ENCODE data around the gene SCEL. TPM values are rescaled to one million over a fixed set of nuclear protein-coding genes. Genes with fewer than 3 reads are reported as not detected.

The SCEL gene
- total RNA-seq (2021; fragmentation: NEBNext Ultra II Directional; extraction: Animal tissue kit (Norgen Biotek cat#: 25700)) (not detected in 2 replicates), polyA plus RNA-seq (2011; rRNA removed) (not detected in 2 replicates), polyA minus RNA-seq (2011; rRNA and poly(A)+ RNA removed) (not detected in 2 replicates)
- polyA plus RNA-seq (2011; cell fraction: cytosol; rRNA removed): not detected
- not detected for polyA plus RNA-seq (2011; cell fraction: nucleus; rRNA removed)
- not detected in 4 replicates for polyA plus RNA-seq (2012, experiment 1 of 2)
- polyA plus RNA-seq (2012, experiment 2 of 2): not detected
- polyA plus RNA-seq (2013, experiment 1 of 2): not detected
- polyA plus RNA-seq (2013, experiment 2 of 2): not detected
- polyA minus RNA-seq (2011; cell fraction: cytosol; rRNA and poly(A)+ RNA removed): not detected
- polyA minus RNA-seq (2011; cell fraction: nucleus; rRNA and poly(A)+ RNA removed): not detected
- long read RNA-seq, experiment 1: 0 reads
- long read RNA-seq, experiment 2: 0 reads

GRCh38 chr13:77535448-77535847 lies at the start of gene SCEL:
TSS of gene SCEL (plus strand) at chr13:77535706. CDS start at chr13:77555876, 20,170 bp downstream.
- WGBS, 2 experiments (ENCODE audit: extremely low coverage in 1 of 2, insufficient coverage in 1 of 2, insufficient read length in 1 of 2, insufficient replicate concordance in 2 of 2, low coverage in 1 of 2, low lambda C conversion rate in 2 of 2, missing lambda C conversion rate in 1 of 2): 93% methylated on average over 1 of the region's 1 CpG; no CpG with 5 or more reads in 1 of the 2 experiments
- Histone ChIP-seq H4K5ac (ENCODE audit: insufficient read length, low read depth, low read length) (no peak within 1 kb of the TSS), H3K4me2 (ENCODE audit: insufficient read depth in 1 of 2, low read depth in 2 of 2, low read length in 2 of 2) (no peak within 1 kb of the TSS), H2AK5ac (ENCODE audit: low read depth, low read length) (no peak within 1 kb of the TSS), H2BK20ac (ENCODE audit: low read length) (no peak within 1 kb of the TSS), H3K4me3 (ENCODE audit: extremely low read depth in 1 of 4, insufficient read depth in 2 of 4, low read depth in 3 of 4, low read length in 4 of 4) (no peak within 1 kb of the TSS), H4K91ac (replicated peaks; ENCODE audit: insufficient read length, low read length) (no peak within 1 kb of the TSS), H3K23me2 (ENCODE audit: low read depth, low read length) (no peaks in the 10 kb centered on the region), H2BK5ac (ENCODE audit: low read depth, low read length) (no peak within 1 kb of the TSS), H2BK12ac (ENCODE audit: low read depth, low read length) (no peak within 1 kb of the TSS), H3K18ac (ENCODE audit: extremely low read depth, low read length) (no peak within 1 kb of the TSS), H3K4ac (replicated peaks; ENCODE audit: insufficient read length, low read depth, low read length) (no peak within 1 kb of the TSS), H3K9me3 (ENCODE audit: insufficient read depth in 2 of 2, low read depth in 1 of 2, low read length in 1 of 2) (no peaks in the 10 kb centered on the region), H3K27me3 (replicated peaks in 1 of 4; ENCODE audit: control insufficient read depth in 3 of 4, extremely low read depth in 1 of 4, insufficient read depth in 3 of 4, low read length in 3 of 4) (no peaks in the 10 kb centered on the region), H3K56ac (replicated peaks; ENCODE audit: insufficient read length, low read depth, low read length) (no peak within 1 kb of the TSS), H2BK15ac (ENCODE audit: low read length) (no peak within 1 kb of the TSS), H3K79me2 (ENCODE audit: control insufficient read depth in 1 of 2, insufficient read depth in 2 of 2, low read length in 2 of 2) (no peaks in the 10 kb centered on the region), H2AFZ (ENCODE audit: low read length) (no peak within 1 kb of the TSS), H4K20me1 (replicated peaks in 1 of 2; ENCODE audit: control insufficient read depth in 1 of 2, insufficient read depth in 2 of 2, low read length in 2 of 2) (no peaks in the 10 kb centered on the region), H4K8ac (ENCODE audit: extremely low read depth, insufficient read depth, low read length) (no peak within 1 kb of the TSS), H3K27ac (ENCODE audit: low read depth, low read length) (no peak within 1 kb of the TSS), H3K36me3 (ENCODE audit: control insufficient read depth in 2 of 4, insufficient read depth in 4 of 4, low read length in 3 of 4) (no peaks in the 10 kb centered on the region), H3K9ac (replicated peaks in 1 of 4; ENCODE audit: extremely low read depth in 1 of 4, low read depth in 3 of 4, low read length in 3 of 4) (no peak within 1 kb of the TSS), H3K23ac (ENCODE audit: insufficient read length) (no peak within 1 kb of the TSS), H3K79me1 (ENCODE audit: low read depth, low read length) (no peaks in the 10 kb centered on the region), H2BK120ac (replicated peaks; ENCODE audit: low read depth, low read length) (no peak within 1 kb of the TSS), H3K4me1 (replicated peaks in 1 of 4; ENCODE audit: control insufficient read depth in 3 of 4, insufficient read depth in 4 of 4, low read length in 3 of 4) (no peaks in the 10 kb centered on the region), H3K14ac (ENCODE audit: insufficient read length) (no peak within 1 kb of the TSS)
- DNase-seq (ENCODE audit: low read depth in 1 of 2, low spot score in 2 of 2) (no peak), FAIRE-seq (no peak)
- ChIA-PET CTCF (ENCODE audit: partially characterized antibody) (interaction anchor here (0.6 to 0.8 kb wide), 2 partner anchors 14 to 38 kb away, joined by 3 read pairs; no protein-coding TSS in a partner anchor), POLR2A (ENCODE audit: partially characterized antibody) (no interaction called here)
- TF ChIP-seq YY1 (IDR thresholded peaks at IDR 0.05; ENCODE audit: low read depth, low read length) (no peak), CHD1 (IDR thresholded peaks at IDR 0.05; ENCODE audit: low read depth, low read length) (no peak), SAP30 (IDR thresholded peaks at IDR 0.05; ENCODE audit: insufficient read depth, insufficient replicate concordance, low read length) (no peak), KDM5A (IDR thresholded peaks at IDR 0.05; ENCODE audit: low read length) (no peak), SUZ12 (IDR thresholded peaks at IDR 0.05; ENCODE audit: low read length) (no peak), EZH2 (IDR thresholded peaks at IDR 0.05; ENCODE audit: low read depth, low read length, severe bottlenecking) (no peak), BCL11A (IDR thresholded peaks at IDR 0.05; ENCODE audit: low read depth in 2 of 2, low read length in 2 of 2) (no peak), CTCF (IDR thresholded peaks at IDR 0.05; ENCODE audit: control extremely low read depth in 1 of 3, insufficient read depth in 1 of 3, low read depth in 1 of 3, low read length in 3 of 3) (no peak), CBX8 (IDR thresholded peaks at IDR 0.05; ENCODE audit: borderline replicate concordance, low read depth, low read length) (no peak), TAF7 (optimal IDR thresholded peaks at IDR 0.05; ENCODE audit: borderline replicate concordance, low read depth, low read length) (no peak)
